SK-N-SH (cell line): ENCODE data around the gene HDLBP.

ENCODE experiments used
- CTCF ChIP-seq: fragments of 200-600 bp; sonication (generic); IDR thresholded peaks from 2 replicates; pipeline ENCODE4 v1.6.1; 2017; ENCODE audit warnings: antibody characterized with exemption, mild to moderate bottlenecking, moderate library complexity
- FOXJ3 ChIP-seq: sonication (generic); formaldehyde crosslinking; IDR thresholded peaks from 2 replicates; pipeline ENCODE4 v1.5.1; 2020; ENCODE audit warnings: mild to moderate bottlenecking, missing genetic modification reagents
- FOXM1 ChIP-seq: IDR thresholded peaks from 2 replicates; pipeline ENCODE4 v1.4.0; 2012; ENCODE audit warnings: low read depth, mild to moderate bottlenecking
- GABPA ChIP-seq: IDR thresholded peaks from 2 replicates; pipeline ENCODE4 v1.4.0; 2012; ENCODE audit warnings: low read depth, mild to moderate bottlenecking
- GATA2 ChIP-seq: sonication (generic); formaldehyde crosslinking; IDR thresholded peaks from 2 replicates; pipeline ENCODE4 v1.5.0; 2020; ENCODE audit warnings: mild to moderate bottlenecking, missing genetic modification reagents
- JUND ChIP-seq: IDR thresholded peaks from 2 replicates; pipeline ENCODE4 v1.4.0; 2012
- MXI1 ChIP-seq: IDR thresholded peaks from 2 replicates; pipeline ENCODE4 v1.6.1; 2012; ENCODE audit warnings: mild to moderate bottlenecking, low read depth, low read length, improper control_type of control experiment
- PBX3 ChIP-seq: IDR thresholded peaks from 2 replicates; pipeline ENCODE4; 2012
- POLR2AphosphoS5 ChIP-seq: IDR thresholded peaks from 2 replicates; pipeline ENCODE4 v1.6.1; 2012; ENCODE audit warnings: low read depth, low read length
- TF ChIP-seq, protein P1 (sequence below): fragments of 150-350 bp; IDR thresholded peaks from 2 replicates; pipeline ENCODE4 v1.6.1; 2016; ENCODE audit warnings: mild to moderate bottlenecking, low read depth, low read length
- TF ChIP-seq, protein P2 (sequence below): fragments of 150-350 bp; IDR thresholded peaks from 2 replicates; pipeline ENCODE4 v1.6.1; 2017; ENCODE audit warnings: antibody characterized with exemption, low read length, low read depth, borderline replicate concordance

DNA sequence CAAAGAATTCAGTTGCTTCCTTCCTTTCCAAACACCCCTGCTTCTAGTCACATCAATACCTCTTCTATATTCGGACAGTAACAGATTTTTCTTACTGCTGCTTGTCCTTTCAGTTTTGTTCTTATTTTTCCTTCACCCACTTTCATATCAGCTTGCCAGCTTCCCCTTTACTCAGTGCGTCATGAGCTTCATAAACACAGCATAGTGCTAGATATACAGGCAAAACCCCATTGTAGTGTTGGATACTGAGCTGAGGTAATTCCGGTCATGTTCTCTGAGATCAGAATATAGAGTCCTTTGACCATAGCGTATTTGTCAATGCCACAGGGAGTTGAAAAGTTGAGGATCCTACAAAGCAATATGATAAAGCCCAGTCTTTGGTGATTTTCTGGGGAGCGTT lies 43.0 kb upstream of the HDLBP start:
- TF ChIP-seq CTCF = no peak
- no peak for TF ChIP-seq GATA2
- no peak for TF ChIP-seq MXI1
- no peak for TF ChIP-seq JUND
- no peak for TF ChIP-seq POLR2AphosphoS5
- TF ChIP-seq PBX3 = no peak
- TF ChIP-seq FOXJ3 = no peak
- no peak for TF ChIP-seq FOXM1
- TF ChIP-seq, protein P1, sequence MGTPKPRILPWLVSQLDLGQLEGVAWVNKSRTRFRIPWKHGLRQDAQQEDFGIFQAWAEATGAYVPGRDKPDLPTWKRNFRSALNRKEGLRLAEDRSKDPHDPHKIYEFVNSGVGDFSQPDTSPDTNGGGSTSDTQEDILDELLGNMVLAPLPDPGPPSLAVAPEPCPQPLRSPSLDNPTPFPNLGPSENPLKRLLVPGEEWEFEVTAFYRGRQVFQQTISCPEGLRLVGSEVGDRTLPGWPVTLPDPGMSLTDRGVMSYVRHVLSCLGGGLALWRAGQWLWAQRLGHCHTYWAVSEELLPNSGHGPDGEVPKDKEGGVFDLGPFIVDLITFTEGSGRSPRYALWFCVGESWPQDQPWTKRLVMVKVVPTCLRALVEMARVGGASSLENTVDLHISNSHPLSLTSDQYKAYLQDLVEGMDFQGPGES = no peak
- TF ChIP-seq, protein P2, sequence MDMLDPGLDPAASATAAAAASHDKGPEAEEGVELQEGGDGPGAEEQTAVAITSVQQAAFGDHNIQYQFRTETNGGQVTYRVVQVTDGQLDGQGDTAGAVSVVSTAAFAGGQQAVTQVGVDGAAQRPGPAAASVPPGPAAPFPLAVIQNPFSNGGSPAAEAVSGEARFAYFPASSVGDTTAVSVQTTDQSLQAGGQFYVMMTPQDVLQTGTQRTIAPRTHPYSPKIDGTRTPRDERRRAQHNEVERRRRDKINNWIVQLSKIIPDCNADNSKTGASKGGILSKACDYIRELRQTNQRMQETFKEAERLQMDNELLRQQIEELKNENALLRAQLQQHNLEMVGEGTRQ = no peak
- TF ChIP-seq GABPA = no peak
